Cardiac fibroblast (primary cell): ENCODE measurements around the gene ELAVL2.

Experiments used
- DNase-seq, 2 donors: peaks; one replicate each; pipeline versions ENCODE4 v3.0.0 to v3.0.0-alpha.2; 2010; ENCODE audit warnings: low read depth in 2 of 2
- H3K4me3 ChIP-seq, 2 donors: replicated peaks in 1 of 2; 1 replicate in 1 of 2; 2 replicates in 1 of 2; pipeline ENCODE4 v1.5.1; 2011; ENCODE audit warnings: low read depth in 2 of 2, low read length in 2 of 2, mild to moderate bottlenecking in 2 of 2, moderate library complexity in 1 of 2
- CTCF ChIP-seq: IDR thresholded peaks from one replicate; pipeline ENCODE4 v1.5.1; 2011; ENCODE audit warnings: low read depth, mild to moderate bottlenecking, low read length, inconsistent platforms

ELAVL2 gene

GRCh38 chr9:23693374-23693773 lies 132.7 kb downstream of the ELAVL2 start:
- no peak overlapping the region for H3K4me3 ChIP-seq
- no peak for TF ChIP-seq CTCF
- no peak for DNase-seq

GRCh38 chr9:23686896-23687295 lies 139.1 kb downstream of the ELAVL2 start:
- no peak for TF ChIP-seq CTCF
- no peak for DNase-seq
- H3K4me3 ChIP-seq: no peak overlapping the region

GRCh38 chr9:23686257-23686656 lies 139.8 kb downstream of the ELAVL2 start:
- no peak overlapping the region for H3K4me3 ChIP-seq
- no peak for DNase-seq
- no peak for TF ChIP-seq CTCF

- DNase-seq: no peak
- no peak for TF ChIP-seq CTCF
- no peak overlapping the region for H3K4me3 ChIP-seq
These were observed 142.4 kb downstream of the ELAVL2 start for GRCh38 chr9:23683611-23684061.

- no peak for TF ChIP-seq CTCF
- H3K4me3 ChIP-seq: no peak overlapping the region
- DNase-seq: no peak
These were observed 143.1 kb downstream of the ELAVL2 start for GRCh38 chr9:23682891-23683431.

- TF ChIP-seq CTCF: no peak
- H3K4me3 ChIP-seq: no peak overlapping the region
- DNase-seq: no peak
These were observed 143.7 kb downstream of the ELAVL2 start for GRCh38 chr9:23682352-23682751.

- DNase-seq: no peak
- TF ChIP-seq CTCF: no peak
These were observed 148.6 kb downstream of the ELAVL2 start for GRCh38 chr9:23677446-23677845.

More at GRCh38 chr9:23677446-23677845, 148.6 kb downstream of the ELAVL2 start:
- H3K4me3 ChIP-seq: no peak overlapping the region
